ENCODE results near the gene DLGAP5. TPM values are rescaled to one million over a fixed set of nuclear protein-coding genes. Genes with fewer than 3 reads are reported as not detected.
A peak's percentile ranks its signal among the peaks of the same experiment; 100 is the strongest.

The DLGAP5 gene
- total and polyA plus RNA-seq, 2 of the 4 experiments (the other 2 are of a cell fraction) = 14.9 to 19.0 TPM

DNA sequence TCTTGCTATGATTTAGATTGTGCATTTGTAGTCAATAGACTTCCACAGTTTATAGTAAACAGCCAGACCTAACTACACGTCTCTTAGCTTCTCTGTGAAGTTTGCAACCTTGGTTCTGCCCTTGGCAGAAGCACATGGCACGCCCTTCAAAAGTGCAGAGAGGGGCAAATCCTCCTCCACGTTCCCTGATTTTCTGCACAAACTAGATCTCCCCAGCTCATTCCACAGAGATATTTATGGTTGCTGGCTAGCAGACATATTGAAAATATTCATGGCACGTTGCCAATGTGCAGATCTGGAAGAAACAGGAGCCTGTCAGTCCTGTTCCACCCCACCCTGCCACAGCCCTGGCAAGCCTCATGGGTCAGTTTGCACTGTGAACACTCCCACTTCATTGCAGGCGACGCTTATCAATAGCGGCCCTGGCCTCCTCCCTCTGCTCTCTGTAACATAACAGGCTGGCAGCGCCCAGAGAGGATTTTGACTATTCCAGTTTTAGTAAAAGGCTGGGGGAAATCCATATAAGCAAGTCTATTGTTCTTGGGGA lies 68.9 kb downstream of the DLGAP5 start:
- intact Hi-C loops (cut with micrococcal nuclease) (loop anchor here (2.0 kb wide), 1 partner anchor 20 kb away; no protein-coding TSS in a partner anchor), in situ Hi-C loops (cut with MboI; ENCODE audit: low sequenced_read_pairs) (no loop called here), dilution Hi-C loops (cut with HindIII; ENCODE audit: low sequenced_read_pairs, unreplicated experiment) (no loop called here)
- H2AK5ac ChIP-seq (ENCODE audit: low read depth, low read length) = peak overlapping the region; percentile 31; the same call in 1 of the 2 replicates
- no peak overlapping the region for H3K9ac ChIP-seq (ENCODE audit: low read depth, low read length)
- no peak overlapping the region for H3K18ac ChIP-seq (ENCODE audit: low read depth, low read length)
- CTCF ChIA-PET = no interaction called here
- peaks cover 18% of the 10 kb centered on the region for H3K4me1 ChIP-seq (ENCODE audit: control insufficient read depth, insufficient read depth, low read length)
- DNase-seq (peak; percentile 34), ATAC-seq (ENCODE audit: low read depth) (peak; percentile 46)
- WGBS, 2 experiments (ENCODE audit: extremely low coverage in 2 of 2, insufficient read length in 1 of 2) = 0% methylated on average over 1 of the region's 8 CpGs; no CpG with 5 or more reads in 1 of the 2 experiments
- H3K9me1 ChIP-seq (ENCODE audit: insufficient read depth, low read length) = peaks cover 9% of the 10 kb centered on the region
- peak overlapping the region; percentile 62 for H4K91ac ChIP-seq (ENCODE audit: insufficient read depth, low read depth, low read length)
- H2BK120ac ChIP-seq (ENCODE audit: low read depth, low read length) = peak overlapping the region; percentile 61
- POLR2A ChIA-PET (ENCODE audit: unreplicated experiment) = no interaction called here
- H3K27ac ChIP-seq (ENCODE audit: insufficient read depth, low read length) = no peak overlapping the region; the same call in 1 of the 2 replicates
- H4K8ac ChIP-seq (ENCODE audit: low read depth in 2 of 2, low read length in 2 of 2) = peak overlapping the region in 1 of 2 experiments; percentile 59; a peak in 1 of 4 replicates
- peak overlapping the region; percentile 18 for H2AK9ac ChIP-seq (replicated peaks; ENCODE audit: low read depth, low read length, poor library complexity)
- H3K36me3 ChIP-seq (ENCODE audit: control insufficient read depth, insufficient read depth, low read length) = no peaks in the 10 kb centered on the region
- peak overlapping the region; percentile 58; the same call in 1 of the 2 replicates for H2BK20ac ChIP-seq (ENCODE audit: low read depth, low read length)
- H3K56ac ChIP-seq (ENCODE audit: extremely low read depth, insufficient read depth, low read length) = no peak overlapping the region
- H3K4me2 ChIP-seq (ENCODE audit: low read depth, low read length) = peak overlapping the region; percentile 45
- H4K20me1 ChIP-seq (ENCODE audit: insufficient read depth, low read length) = no peaks in the 10 kb centered on the region
- H3K14ac ChIP-seq (replicated peaks; ENCODE audit: low read depth, low read length) = no peak overlapping the region
- H2BK5ac ChIP-seq (ENCODE audit: low read depth, low read length, poor library complexity, severe bottlenecking) = no peak overlapping the region
- H3K4ac ChIP-seq (ENCODE audit: low read depth, low read length) = peak overlapping the region; percentile 43
- H3K4me3 ChIP-seq (ENCODE audit: insufficient read depth, low read depth, low read length) = no peak overlapping the region
- H3K23ac ChIP-seq (ENCODE audit: low read depth, low read length) = no peak overlapping the region
- no peaks in the 10 kb centered on the region for H3K79me1 ChIP-seq (ENCODE audit: low read depth in 1 of 2, low read length in 2 of 2)
- H3K9me3 ChIP-seq (ENCODE audit: control insufficient read depth, insufficient read depth, low read length) = no peaks in the 10 kb centered on the region
- no peaks in the 10 kb centered on the region for H3K27me3 ChIP-seq (ENCODE audit: control insufficient read depth, insufficient read depth, low read length)
- no TSS peak for BruUV-seq (replicated peaks)
- H2AFZ ChIP-seq (replicated peaks; ENCODE audit: low read length, poor library complexity) = peak overlapping the region; percentile 18
- H4K5ac ChIP-seq (ENCODE audit: low read depth, low read length) = peak overlapping the region; percentile 13; the same call in 1 of the 2 replicates
- TF ChIP-seq MAFK (IDR thresholded peaks at IDR 0.05; ENCODE audit: low read depth, low read length) (no peak), BHLHE40 (IDR thresholded peaks at IDR 0.05; ENCODE audit: low read depth, low read length) (no peak), RFX5 (IDR thresholded peaks at IDR 0.05; ENCODE audit: low read depth, low read length) (no peak), CHD1 (IDR thresholded peaks at IDR 0.05; ENCODE audit: low read depth, low read length) (no peak), MXI1 (IDR thresholded peaks at IDR 0.05; ENCODE audit: borderline replicate concordance, low read depth, low read length) (no peak), RCOR1 (IDR thresholded peaks at IDR 0.05; ENCODE audit: insufficient replicate concordance, low read length) (no peak), NFE2L2 (IDR thresholded peaks at IDR 0.05; ENCODE audit: low read depth, low read length) (no peak), FOS (IDR thresholded peaks at IDR 0.05; ENCODE audit: low read depth, low read length) (no peak), POLR2A (IDR thresholded peaks at IDR 0.05; ENCODE audit: low read depth, low read length) (no peak), USF2 (IDR thresholded peaks at IDR 0.05; ENCODE audit: low read depth, low read length) (no peak), ELK1 (IDR thresholded peaks at IDR 0.05; ENCODE audit: borderline replicate concordance, low read depth, low read length) (no peak), MAZ (IDR thresholded peaks at IDR 0.05; ENCODE audit: borderline replicate concordance, low read depth, low read length) (no peak)
- TF ChIP-seq, protein P1, sequence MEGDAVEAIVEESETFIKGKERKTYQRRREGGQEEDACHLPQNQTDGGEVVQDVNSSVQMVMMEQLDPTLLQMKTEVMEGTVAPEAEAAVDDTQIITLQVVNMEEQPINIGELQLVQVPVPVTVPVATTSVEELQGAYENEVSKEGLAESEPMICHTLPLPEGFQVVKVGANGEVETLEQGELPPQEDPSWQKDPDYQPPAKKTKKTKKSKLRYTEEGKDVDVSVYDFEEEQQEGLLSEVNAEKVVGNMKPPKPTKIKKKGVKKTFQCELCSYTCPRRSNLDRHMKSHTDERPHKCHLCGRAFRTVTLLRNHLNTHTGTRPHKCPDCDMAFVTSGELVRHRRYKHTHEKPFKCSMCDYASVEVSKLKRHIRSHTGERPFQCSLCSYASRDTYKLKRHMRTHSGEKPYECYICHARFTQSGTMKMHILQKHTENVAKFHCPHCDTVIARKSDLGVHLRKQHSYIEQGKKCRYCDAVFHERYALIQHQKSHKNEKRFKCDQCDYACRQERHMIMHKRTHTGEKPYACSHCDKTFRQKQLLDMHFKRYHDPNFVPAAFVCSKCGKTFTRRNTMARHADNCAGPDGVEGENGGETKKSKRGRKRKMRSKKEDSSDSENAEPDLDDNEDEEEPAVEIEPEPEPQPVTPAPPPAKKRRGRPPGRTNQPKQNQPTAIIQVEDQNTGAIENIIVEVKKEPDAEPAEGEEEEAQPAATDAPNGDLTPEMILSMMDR (conservative IDR thresholded peaks at IDR 0.05; ENCODE audit: low read depth, low read length) = no peak
- no peak overlapping the region; the same call in 2 of the 3 replicates for H2BK15ac ChIP-seq (ENCODE audit: low read depth, low read length)
